Smooth muscle cell (in vitro differentiated cells): ENCODE results near the gene ST6GALNAC1. TPM values are rescaled to one million over a fixed set of nuclear protein-coding genes. Genes with fewer than 3 reads are reported as not detected.

Source experiments
- DNase-seq: peaks from one replicate; lab custom pipeline; 2025; ENCODE audit not compliant: unreplicated experiment; lab: John Stamatoyannopoulos, UW
- H2AFZ ChIP-seq: fragments of 200-600 bp; sonication (generic); 2 replicates; pipeline ENCODE4 v1.6.0; 2016; ENCODE audit warnings: antibody characterized with exemption, low read depth, mild to moderate bottlenecking
- H3F3A ChIP-seq: fragments of 200-600 bp; sonication (generic); 2 replicates; pipeline ENCODE4 v1.6.0; 2017; ENCODE audit warnings: antibody characterized with exemption, low read depth
- H3K27ac ChIP-seq: fragments of 200-600 bp; sonication (generic); 2 replicates; pipeline ENCODE4 v1.5.1; 2016; ENCODE audit warnings: low read depth, mild to moderate bottlenecking
- H3K27me3 ChIP-seq: fragments of 200-600 bp; sonication (generic); 2 replicates; pipeline ENCODE4 v1.6.1; 2016; ENCODE audit warnings: low read depth, mild to moderate bottlenecking
- H3K36me3 ChIP-seq: fragments of 200-600 bp; sonication (generic); 2 replicates; pipeline ENCODE4 v1.5.1; 2016; ENCODE audit warnings: low read depth
- H3K4me1 ChIP-seq: fragments of 200-600 bp; sonication (generic); 2 replicates; pipeline ENCODE4 v1.5.1; 2016; ENCODE audit warnings: low read depth
- H3K4me2 ChIP-seq: fragments of 200-600 bp; sonication (generic); 2 replicates; pipeline ENCODE4 v1.6.0; 2016; ENCODE audit warnings: mild to moderate bottlenecking
- H3K4me3 ChIP-seq: fragments of 200-600 bp; sonication (generic); 2 replicates; pipeline ENCODE4 v1.5.1; 2016; ENCODE audit warnings: mild to moderate bottlenecking
- H3K79me2 ChIP-seq: fragments of 200-600 bp; sonication (generic); 2 replicates; pipeline ENCODE4 v1.6.0; 2016; ENCODE audit warnings: low read depth, mild to moderate bottlenecking
- H3K9ac ChIP-seq: fragments of 200-600 bp; sonication (generic); 2 replicates; pipeline ENCODE4 v1.6.0; 2016; ENCODE audit warnings: low read depth
- H3K9me3 ChIP-seq: fragments of 200-600 bp; sonication (generic); replicated peaks from 2 replicates; pipeline ENCODE4 v1.5.1; 2016; ENCODE audit warnings: low read depth
- H4K20me1 ChIP-seq: fragments of 200-600 bp; sonication (generic); 2 replicates; pipeline ENCODE4 v1.6.0; 2016; ENCODE audit warnings: low read depth
- CTCF ChIP-seq: fragments of 200-600 bp; sonication (generic); IDR thresholded peaks from 2 replicates; pipeline ENCODE4 v1.5.1; 2017; ENCODE audit warnings: borderline replicate concordance, mild to moderate bottlenecking, antibody characterized with exemption; ENCODE audit not compliant: insufficient read depth, poor library complexity, severe bottlenecking
- WGBS: methylation state at CpG from one replicate; pipeline ENCODE4 v1.1.7; 2016; ENCODE audit warnings: low lambda C conversion rate; 5-methylcytosine and 5-hydroxymethylcytosine counted together
- polyA plus RNA-seq: library from polyadenylated mRNA; unstranded; fragments of >200 nt; fragmentation: Nextera tagmentation; extraction: Ambion mirVana; gene quantifications from 2 replicates; pipeline ENCODE4 v1.2.1, GENCODE V29; 2016
- total RNA-seq: library from RNA; depleted of rRNA; stranded (reverse); fragments of >200 nt; gene quantifications from 2 replicates; pipeline ENCODE4 v1.2.3, GENCODE V29; 2014

Gene ST6GALNAC1
- total and polyA plus RNA-seq, 2 experiments from 2014 or later: not detected

DNA sequence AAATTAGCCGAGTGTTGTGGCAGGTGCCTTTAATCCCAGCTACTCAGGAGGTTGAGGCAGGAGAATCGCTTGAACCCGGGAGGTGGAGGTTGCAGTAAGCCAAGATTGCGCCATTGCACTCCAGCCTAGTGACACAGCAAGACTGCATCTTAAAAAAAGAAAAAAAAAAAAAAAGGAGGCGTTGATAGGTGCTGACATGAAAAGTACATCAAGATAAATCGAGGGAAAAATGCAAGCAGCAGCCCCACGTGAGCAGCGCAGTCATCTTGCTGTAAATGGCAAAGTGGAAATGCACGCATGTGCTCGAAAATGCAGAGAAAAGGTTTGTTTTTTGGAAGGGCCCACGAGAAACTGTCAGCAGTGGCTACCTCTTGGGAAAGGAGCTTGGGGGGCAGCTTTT, 46.3 kb upstream of the ST6GALNAC1 start:
- peaks cover 60% of the 10 kb centered on the region for H4K20me1 ChIP-seq
- H3K36me3 ChIP-seq: no peaks in the 10 kb centered on the region
- no peak overlapping the region for H3K4me3 ChIP-seq
- H3F3A ChIP-seq: no peaks in the 10 kb centered on the region
- H2AFZ ChIP-seq: no peak overlapping the region
- no peaks in the 10 kb centered on the region for H3K4me1 ChIP-seq
- H3K27me3 ChIP-seq: no peaks in the 10 kb centered on the region
- H3K9ac ChIP-seq: no peak overlapping the region
- H3K9me3 ChIP-seq: no peaks in the 10 kb centered on the region
- no peak for TF ChIP-seq CTCF
- H3K27ac ChIP-seq: no peak overlapping the region
- peaks cover 37% of the 10 kb centered on the region for H3K79me2 ChIP-seq
- whole genome bisulfite sequencing: 91% methylated on average over 11 of the region's 11 CpGs
- DNase-seq: no peak
- no peak overlapping the region for H3K4me2 ChIP-seq

GRCh38 chr17:76688165-76688622, 44.6 kb upstream of the ST6GALNAC1 start:
- H2AFZ ChIP-seq: no peak overlapping the region
- H3F3A ChIP-seq: peaks cover 5% of the 10 kb centered on the region
- H3K27me3 ChIP-seq: no peaks in the 10 kb centered on the region
- 73% methylated on average over 11 of the region's 11 CpGs for WGBS
- TF ChIP-seq CTCF: no peak
- H3K9me3 ChIP-seq: no peaks in the 10 kb centered on the region
- no peak for DNase-seq
- peaks cover 21% of the 10 kb centered on the region for H3K79me2 ChIP-seq
- peak overlapping the region; percentile 58 for H3K27ac ChIP-seq
- no peak overlapping the region for H3K4me3 ChIP-seq
- H4K20me1 ChIP-seq: peaks cover 57% of the 10 kb centered on the region
- no peaks in the 10 kb centered on the region for H3K36me3 ChIP-seq
- H3K4me2 ChIP-seq: peak overlapping the region; percentile 42
- peaks cover 7% of the 10 kb centered on the region for H3K4me1 ChIP-seq
- no peak overlapping the region for H3K9ac ChIP-seq

GRCh38 chr17:76687298-76688164, 44.0 kb upstream of the ST6GALNAC1 start:
- Histone ChIP-seq H3K4me2 (peak overlapping the region; percentile 42), H3K27me3 (no peaks in the 10 kb centered on the region), H3K27ac (no peak overlapping the region), H3K36me3 (no peaks in the 10 kb centered on the region), H3K9ac (no peak overlapping the region), H4K20me1 (peaks cover 58% of the 10 kb centered on the region), H3K79me2 (peaks cover 18% of the 10 kb centered on the region), H2AFZ (no peak overlapping the region), H3K4me1 (peaks cover 12% of the 10 kb centered on the region), H3K9me3 (no peaks in the 10 kb centered on the region), H3K4me3 (no peak overlapping the region), H3F3A (peaks cover 12% of the 10 kb centered on the region)
- DNase-seq: no peak
- 86% methylated on average over 26 of the region's 26 CpGs for WGBS
- TF ChIP-seq CTCF: no peak
